Activated CD8-positive, alpha-beta memory T cell treated with anti-CD3 and anti-CD28 coated beads for 48 hours (primary cell): ENCODE measurements around the gene DZIP1.
"Not testable (repeated sequence)": the region's sequence is repeated elsewhere in the genome, so short reads cannot be mapped to it uniquely, and the experiment has no call there.

Experiments used
- DNase-seq, 3 experiments: peaks; one replicate each; pipeline ENCODE4 v3.0.0-alpha.2; 2020; ENCODE audit warnings: low read depth in 2 of 3, low spot score in 2 of 3

Gene DZIP1

GRCh38 chr13:95644601-95645052, at the start of gene DZIP1:
DZIP1 (minus strand) TSS chr13:95644706; CDS start chr13:95642029, 2,677 bp downstream.
- peak in 1 of 3 experiments; percentile 15 for DNase-seq

- DNase-seq: not testable (repeated sequence)
Measured at GRCh38 chr13:95690986-95691385, 46.5 kb upstream of the DZIP1 start.

DNA sequence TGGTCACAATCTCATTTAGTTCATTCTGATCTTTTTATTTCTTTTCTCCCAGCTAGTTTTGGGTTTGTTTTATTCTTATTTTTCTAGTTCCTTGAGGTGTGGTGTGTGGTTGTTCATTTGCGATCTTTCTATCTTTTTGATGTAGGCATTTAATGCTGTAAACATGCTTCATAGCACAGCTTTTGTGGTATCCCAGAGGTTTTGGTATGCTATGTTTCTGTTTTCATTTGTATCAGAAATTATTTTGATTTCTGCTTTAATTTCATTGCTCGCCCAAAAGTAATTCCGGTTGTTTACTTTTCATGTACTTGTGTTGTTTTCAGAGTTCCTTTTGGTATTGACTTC, 45.0 kb upstream of the DZIP1 start:
- DNase-seq: no peak

DNA sequence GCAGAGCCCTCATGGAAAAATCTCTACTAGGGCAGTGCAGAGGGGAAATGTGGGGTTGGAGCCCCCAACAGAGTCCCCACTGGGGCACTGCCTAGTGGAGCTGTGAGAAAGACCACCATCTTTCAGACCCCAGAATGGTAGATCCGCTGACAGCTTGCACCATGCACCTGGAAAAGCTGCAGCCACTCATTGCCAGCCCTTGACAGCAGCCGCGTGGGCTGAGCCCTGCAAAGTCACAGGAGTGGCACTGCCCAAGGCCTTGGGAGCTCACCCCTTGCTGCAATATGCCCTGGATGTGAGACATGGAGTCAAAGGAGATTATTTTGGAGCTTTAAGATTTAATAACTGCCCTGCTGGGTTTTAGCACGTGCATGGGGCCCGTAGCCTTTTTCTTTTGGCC, 40.5 kb upstream of the DZIP1 start:
- not testable (repeated sequence) for DNase-seq

- no peak for DNase-seq
Measured at GRCh38 chr13:95684418-95684817, 39.9 kb upstream of the DZIP1 start.

GRCh38 chr13:95679722-95680121, 35.2 kb upstream of the DZIP1 start:
- DNase-seq: no peak

DNA sequence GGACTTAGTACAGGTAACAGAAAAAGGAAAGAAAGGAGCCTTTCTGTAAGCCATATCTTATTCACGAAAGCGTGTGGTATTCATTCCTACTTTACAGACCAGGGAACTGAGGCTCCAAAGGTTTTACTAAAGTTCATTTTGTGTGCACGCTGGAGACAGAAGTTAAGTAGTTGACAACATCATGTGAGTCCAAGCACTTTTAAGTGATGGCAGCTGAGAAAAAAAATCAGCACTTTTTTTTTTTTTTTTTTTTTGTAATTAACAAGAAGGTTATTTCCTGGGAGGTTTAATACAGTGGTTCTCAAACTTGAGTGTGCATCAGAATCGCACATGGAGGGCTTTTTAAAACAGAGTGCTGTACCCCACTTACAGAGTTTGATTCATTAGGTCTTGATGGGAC, 34.5 kb upstream of the DZIP1 start:
- no peak for DNase-seq

DNA sequence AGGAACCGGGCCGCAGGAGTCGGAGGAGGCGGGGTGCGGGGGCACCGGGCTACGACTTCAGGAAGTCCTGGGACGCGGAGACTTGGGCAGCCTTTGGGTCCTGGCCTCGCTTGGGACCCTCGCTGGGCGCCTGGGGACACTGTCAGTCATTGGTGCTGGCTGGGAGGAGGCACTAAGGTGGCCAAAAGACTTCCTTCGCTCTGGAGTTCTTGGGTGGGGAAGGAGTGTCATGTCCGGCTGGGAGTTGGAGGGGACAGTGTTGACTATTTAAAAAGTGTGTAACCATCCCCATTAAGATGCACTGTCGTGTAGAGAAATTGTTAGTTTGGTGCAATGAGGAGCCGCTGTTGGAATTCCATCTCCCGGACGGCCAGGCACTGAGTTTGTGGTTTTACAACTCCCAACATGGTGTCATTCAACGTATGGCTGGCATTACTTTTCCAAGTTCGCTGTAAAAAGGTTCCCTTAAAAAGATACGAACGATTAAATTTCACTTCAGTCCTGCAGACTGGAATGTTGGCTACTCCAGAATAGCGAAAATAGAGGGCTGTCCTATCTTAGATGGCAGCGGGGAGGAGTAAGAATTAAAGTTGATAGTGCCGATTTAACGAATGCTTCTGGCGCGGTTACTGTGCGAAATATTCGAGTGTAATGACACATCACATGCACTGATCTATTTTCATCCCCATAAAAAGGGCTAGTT, 33.2 kb upstream of the DZIP1 start:
- DNase-seq: no peak

GRCh38 chr13:95676762-95677563, 32.5 kb upstream of the DZIP1 start, which contains the start of gene DNAJC3:
DNAJC3 (plus strand) TSS chr13:95677139; CDS start chr13:95677256, 117 bp downstream.
- peak; percentile 69 to 93 (median 88) for DNase-seq

DNA sequence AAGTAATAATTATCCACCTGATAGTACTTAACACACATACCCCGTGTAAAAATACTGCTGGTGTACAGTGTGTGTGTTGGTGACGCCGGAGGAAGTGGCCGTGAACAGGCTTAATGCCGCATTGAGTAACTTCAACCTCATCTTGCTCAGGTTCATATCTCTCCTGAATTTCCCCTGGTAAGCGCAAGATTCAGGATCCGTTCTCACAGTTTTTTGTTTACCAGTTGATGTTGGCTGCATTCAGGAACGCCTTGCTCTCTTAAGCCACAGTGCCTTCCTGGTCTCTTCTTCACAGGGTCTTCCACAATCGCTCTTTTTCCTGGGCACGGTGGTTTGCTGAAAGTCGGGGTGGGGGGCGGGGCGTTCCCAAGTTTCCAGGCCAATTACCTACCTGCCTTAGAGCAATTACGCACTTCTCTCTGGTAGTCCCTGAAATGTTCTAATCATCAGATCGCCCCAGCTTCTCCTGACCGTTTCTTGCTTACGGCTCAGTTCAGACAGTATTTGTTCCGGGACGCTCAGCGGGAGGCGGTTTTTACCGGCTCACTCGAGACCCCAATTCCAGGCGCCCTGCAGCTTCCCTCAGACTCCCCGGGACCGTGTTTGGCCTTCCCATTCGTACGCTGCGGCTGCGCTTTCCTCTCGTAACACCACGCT, 31.7 kb upstream of the DZIP1 start:
- DNase-seq: no peak

- no peak for DNase-seq
Measured at GRCh38 chr13:95671597-95671996, 27.1 kb upstream of the DZIP1 start.

DNA sequence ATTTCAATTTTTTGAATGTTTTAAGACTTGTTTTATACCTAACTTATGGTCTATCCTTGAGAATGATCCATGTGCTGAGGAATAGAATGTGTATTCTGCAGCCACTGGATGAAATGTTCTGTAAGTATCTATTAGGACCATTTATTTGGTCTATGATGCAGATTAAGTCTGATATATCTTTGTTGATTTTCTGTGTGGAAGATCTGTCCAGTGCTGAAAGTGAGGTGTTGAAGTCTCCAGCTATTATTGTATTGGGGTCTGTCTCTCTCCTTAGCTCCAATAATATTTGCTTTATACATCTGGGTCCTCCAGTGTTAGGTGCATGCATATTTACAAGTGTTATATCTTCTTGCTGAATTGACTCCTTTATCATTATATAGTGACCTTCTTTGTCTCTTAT, 22.7 kb upstream of the DZIP1 start:
- not testable (repeated sequence) for DNase-seq

- DNase-seq: no peak
Measured at GRCh38 chr13:95660981-95661581, 16.6 kb upstream of the DZIP1 start.

DNA sequence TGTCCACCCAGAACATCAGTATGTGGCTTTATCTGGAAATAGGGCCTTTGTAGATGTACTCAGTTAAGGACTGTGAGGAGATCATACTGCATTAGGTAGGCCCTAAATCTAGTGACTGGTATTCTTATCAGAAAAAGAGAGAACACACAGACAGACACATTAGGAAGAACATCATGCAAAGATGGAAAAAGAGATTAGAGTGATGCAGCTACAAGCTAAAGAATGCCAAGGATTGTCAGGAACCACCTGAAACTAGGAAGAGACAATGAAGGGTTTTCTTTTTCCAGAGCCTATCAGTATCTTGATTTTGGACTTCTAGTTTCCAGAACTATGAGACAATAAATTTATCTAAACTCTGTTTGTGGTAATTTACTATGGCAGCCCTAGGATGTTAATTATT, 15.0 kb upstream of the DZIP1 start:
- DNase-seq: no peak

GRCh38 chr13:95656386-95657015, 12.0 kb upstream of the DZIP1 start:
- no peak for DNase-seq

- DNase-seq: no peak
Measured at GRCh38 chr13:95652821-95653220, 8.3 kb upstream of the DZIP1 start.

- DNase-seq: no peak
Measured at GRCh38 chr13:95652244-95652764, 7.8 kb upstream of the DZIP1 start.

- DNase-seq: no peak
Measured at GRCh38 chr13:95650696-95651095, 6.2 kb upstream of the DZIP1 start.

- no peak for DNase-seq
Measured at GRCh38 chr13:95647321-95647720, 2.8 kb upstream of the DZIP1 start.

DNA sequence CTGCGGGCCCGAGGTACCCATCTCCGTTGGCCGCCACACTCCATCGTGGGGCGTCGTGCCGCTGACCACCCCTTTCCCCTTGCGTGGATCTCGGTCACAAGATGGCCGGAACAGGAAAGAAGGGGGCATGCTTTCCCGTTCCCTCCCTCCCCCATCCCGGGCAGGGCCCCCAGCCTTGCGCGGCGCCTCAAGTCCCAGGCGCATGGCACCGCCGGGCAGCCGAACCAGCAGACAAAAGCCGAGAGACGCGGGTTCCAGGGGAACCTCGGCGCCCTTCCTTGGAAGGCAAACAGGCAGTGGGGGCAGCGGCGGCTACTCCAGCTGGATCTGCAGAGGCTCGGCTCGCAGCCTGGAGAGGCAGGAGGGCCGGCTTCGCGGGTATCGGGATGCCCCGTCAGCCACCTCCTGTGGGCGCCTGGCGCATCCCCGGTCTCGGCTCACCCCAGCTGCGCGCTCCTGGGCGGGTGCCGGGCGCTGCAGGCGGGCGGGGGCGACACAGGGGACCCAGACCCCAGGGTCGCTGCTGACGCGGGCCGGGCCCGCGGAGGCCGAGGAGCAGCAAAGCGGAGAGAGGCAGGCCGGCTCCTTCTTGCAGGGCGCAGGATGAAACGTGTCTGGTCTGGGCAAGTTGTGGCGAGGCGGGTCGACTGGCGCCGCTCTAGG, 439 bp downstream of the DZIP1 start:
- no peak for DNase-seq
